Neural progenitor cell (in vitro differentiated cells): ENCODE data around the gene CTNNBIP1. TPM values are rescaled to one million over a fixed set of nuclear protein-coding genes. Genes with fewer than 3 reads are reported as not detected.
A peak's percentile ranks its signal among the peaks of the same experiment; 100 is the strongest.

Experiments used
- DNase-seq: peaks from one replicate; pipeline ENCODE4 v3.0.0-alpha.2; 2016; ENCODE audit warnings: low spot score
- H2AFZ ChIP-seq: fragments of 200-600 bp; sonication (generic); replicated peaks from 2 replicates; pipeline ENCODE4 v1.6.1; 2016; ENCODE audit warnings: antibody characterized with exemption
- H3F3A ChIP-seq: fragments of 200-600 bp; sonication (generic); 2 replicates; pipeline ENCODE4 v1.6.1; 2016; ENCODE audit warnings: antibody characterized with exemption, low read depth
- H3K27ac ChIP-seq: fragments of 200-600 bp; sonication (generic); 2 replicates; pipeline ENCODE4 v1.5.1; 2016; ENCODE audit warnings: mild to moderate bottlenecking
- H3K27me3 ChIP-seq: fragments of 200-600 bp; sonication (generic); 2 replicates; pipeline ENCODE4 v1.6.1; 2016; ENCODE audit warnings: mild to moderate bottlenecking, moderate library complexity
- H3K36me3 ChIP-seq: fragments of 200-600 bp; sonication (generic); 2 replicates; pipeline ENCODE4 v1.5.1; 2016
- H3K4me1 ChIP-seq: fragments of 200-600 bp; sonication (generic); 2 replicates; pipeline ENCODE4 v1.6.1; 2016; ENCODE audit warnings: mixed run types
- H3K4me2 ChIP-seq: fragments of 200-600 bp; sonication (generic); 2 replicates; pipeline ENCODE4 v1.6.1; 2016
- H3K4me3 ChIP-seq: fragments of 200-600 bp; sonication (generic); 2 replicates; pipeline ENCODE4 v1.5.1; 2016
- H3K79me2 ChIP-seq: fragments of 200-600 bp; sonication (generic); 2 replicates; pipeline ENCODE4 v1.6.1; 2016; ENCODE audit warnings: low read depth
- H3K9ac ChIP-seq: fragments of 200-600 bp; sonication (generic); 2 replicates; pipeline ENCODE4 v1.6.1; 2016
- H3K9me3 ChIP-seq: fragments of 200-600 bp; sonication (generic); 2 replicates; pipeline ENCODE4 v1.5.1; 2016; ENCODE audit warnings: low read depth
- H4K20me1 ChIP-seq: fragments of 200-600 bp; sonication (generic); 2 replicates; pipeline ENCODE4 v1.6.1; 2016; ENCODE audit warnings: low read depth
- H3K27ac Mint-ChIP-seq: 3 replicates; pipeline ENCODE4 v1.8.0; 2021; ENCODE audit warnings: mixed read lengths
- H3K27me3 Mint-ChIP-seq: 2 replicates; pipeline ENCODE4 v1.8.0; 2022; ENCODE audit warnings: low read depth, mild to moderate bottlenecking, inconsistent platforms, moderate library complexity, mixed read lengths; ENCODE audit not compliant: insufficient read depth
- H3K36me3 Mint-ChIP-seq: 3 replicates; pipeline ENCODE4 v1.8.0; 2021; ENCODE audit warnings: mixed read lengths
- H3K4me1 Mint-ChIP-seq: 3 replicates; pipeline ENCODE4 v1.8.0; 2021; ENCODE audit warnings: mixed read lengths
- H3K4me3 Mint-ChIP-seq: 3 replicates; pipeline ENCODE4 v1.8.0; 2021; ENCODE audit warnings: mild to moderate bottlenecking, moderate library complexity, mixed read lengths
- H3K9me3 Mint-ChIP-seq: 3 replicates; pipeline ENCODE4 v1.8.0; 2020; ENCODE audit warnings: mixed read lengths
- CTCF ChIP-seq: fragments of 200-600 bp; sonication (generic); IDR thresholded peaks from 2 replicates; pipeline ENCODE4 v1.5.1; 2017; ENCODE audit warnings: antibody characterized with exemption, mild to moderate bottlenecking
- EZH2 ChIP-seq: fragments of 200-600 bp; sonication (generic); IDR thresholded peaks from 2 replicates; pipeline ENCODE4 v1.6.1; 2017; ENCODE audit warnings: antibody characterized with exemption, mild to moderate bottlenecking, moderate library complexity
- EZH2phosphoT487 ChIP-seq: fragments of 200-600 bp; sonication (generic); IDR thresholded peaks from 2 replicates; pipeline ENCODE4 v1.6.1; 2017; ENCODE audit warnings: antibody characterized with exemption
- total RNA-seq: library from RNA; depleted of rRNA; stranded (reverse); fragments of >200 nt; gene quantifications from 2 replicates; pipeline ENCODE4 v1.2.3, GENCODE V29; 2015; ENCODE audit warnings: low replicate concordance

The CTNNBIP1 gene
- total RNA-seq, 1 donor from 2014 or later: 68.8 TPM

GRCh38 chr1:9927259-9927658 lies 17.2 kb upstream of the CTNNBIP1 start:
- H3K27me3 Mint-ChIP-seq: no peaks in the 10 kb centered on the region
- H3K4me2 ChIP-seq: peak overlapping the region; percentile 62
- H3K79me2 ChIP-seq: no peaks in the 10 kb centered on the region
- TF ChIP-seq EZH2phosphoT487: no peak
- no peak for TF ChIP-seq EZH2
- TF ChIP-seq CTCF: no peak
- no peaks in the 10 kb centered on the region for H3K27me3 ChIP-seq
- H3K9ac ChIP-seq: no peak overlapping the region
- H3K4me3 ChIP-seq: no peak overlapping the region
- H3K36me3 Mint-ChIP-seq: peaks cover 10% of the 10 kb centered on the region
- no peak for DNase-seq
- H3K4me1 Mint-ChIP-seq: peaks cover 57% of the 10 kb centered on the region
- peaks cover 58% of the 10 kb centered on the region for H3F3A ChIP-seq
- H3K4me3 Mint-ChIP-seq: peak overlapping the region; percentile 27
- peaks cover 12% of the 10 kb centered on the region for H3K36me3 ChIP-seq
- no peak overlapping the region for H3K27ac Mint-ChIP-seq
- peak overlapping the region; percentile 80 for H3K27ac ChIP-seq
- no peak overlapping the region for H2AFZ ChIP-seq
- H3K9me3 ChIP-seq: no peaks in the 10 kb centered on the region
- H4K20me1 ChIP-seq: no peaks in the 10 kb centered on the region
- H3K4me1 ChIP-seq: peaks cover 53% of the 10 kb centered on the region
- H3K9me3 Mint-ChIP-seq: no peaks in the 10 kb centered on the region

- no peaks in the 10 kb centered on the region for H3K27me3 ChIP-seq
- no peaks in the 10 kb centered on the region for H3K36me3 ChIP-seq
- no peaks in the 10 kb centered on the region for H4K20me1 ChIP-seq
- H3K27ac Mint-ChIP-seq: peak overlapping the region; percentile 75
- H3K4me3 Mint-ChIP-seq: peak overlapping the region; percentile 37
- H3F3A ChIP-seq: peaks cover 43% of the 10 kb centered on the region
- H3K4me2 ChIP-seq: peak overlapping the region; percentile 66
- peaks cover 1% of the 10 kb centered on the region for H3K36me3 Mint-ChIP-seq
- no peaks in the 10 kb centered on the region for H3K9me3 Mint-ChIP-seq
- peaks cover 37% of the 10 kb centered on the region for H3K4me1 ChIP-seq
- no peaks in the 10 kb centered on the region for H3K9me3 ChIP-seq
- H3K27me3 Mint-ChIP-seq: peaks cover 2% of the 10 kb centered on the region
- peak overlapping the region; percentile 87 for H3K27ac ChIP-seq
- H3K9ac ChIP-seq: no peak overlapping the region
- DNase-seq: peak; percentile 64
- no peak overlapping the region for H2AFZ ChIP-seq
- peaks cover 53% of the 10 kb centered on the region for H3K4me1 Mint-ChIP-seq
- H3K79me2 ChIP-seq: no peaks in the 10 kb centered on the region
- H3K4me3 ChIP-seq: peak overlapping the region; percentile 10
- no peak for TF ChIP-seq CTCF
- TF ChIP-seq EZH2phosphoT487: no peak
- no peak for TF ChIP-seq EZH2
Observed at GRCh38 chr1:9922342-9922741, 12.3 kb upstream of the CTNNBIP1 start.

GRCh38 chr1:9920606-9921005 lies 10.5 kb upstream of the CTNNBIP1 start:
- Histone ChIP-seq H3K36me3 (no peaks in the 10 kb centered on the region), H3K27me3 (no peaks in the 10 kb centered on the region), H3K9me3 (no peaks in the 10 kb centered on the region), H3K27ac (no peak overlapping the region), H3F3A (peaks cover 29% of the 10 kb centered on the region), H3K4me1 (peaks cover 32% of the 10 kb centered on the region), H3K9ac (no peak overlapping the region), H3K79me2 (no peaks in the 10 kb centered on the region), H4K20me1 (no peaks in the 10 kb centered on the region), H3K4me2 (no peak overlapping the region), H2AFZ (no peak overlapping the region), H3K4me3 (no peak overlapping the region)
- Mint-ChIP-seq H3K36me3 (no peaks in the 10 kb centered on the region), H3K9me3 (no peaks in the 10 kb centered on the region), H3K27me3 (peaks cover 2% of the 10 kb centered on the region), H3K4me3 (no peak overlapping the region), H3K27ac (peak overlapping the region; percentile 78), H3K4me1 (peaks cover 45% of the 10 kb centered on the region)
- DNase-seq: no peak
- TF ChIP-seq EZH2 (no peak), EZH2phosphoT487 (no peak), CTCF (no peak)
